ENCODE data around the gene FGF1.

The FGF1 gene

DNA sequence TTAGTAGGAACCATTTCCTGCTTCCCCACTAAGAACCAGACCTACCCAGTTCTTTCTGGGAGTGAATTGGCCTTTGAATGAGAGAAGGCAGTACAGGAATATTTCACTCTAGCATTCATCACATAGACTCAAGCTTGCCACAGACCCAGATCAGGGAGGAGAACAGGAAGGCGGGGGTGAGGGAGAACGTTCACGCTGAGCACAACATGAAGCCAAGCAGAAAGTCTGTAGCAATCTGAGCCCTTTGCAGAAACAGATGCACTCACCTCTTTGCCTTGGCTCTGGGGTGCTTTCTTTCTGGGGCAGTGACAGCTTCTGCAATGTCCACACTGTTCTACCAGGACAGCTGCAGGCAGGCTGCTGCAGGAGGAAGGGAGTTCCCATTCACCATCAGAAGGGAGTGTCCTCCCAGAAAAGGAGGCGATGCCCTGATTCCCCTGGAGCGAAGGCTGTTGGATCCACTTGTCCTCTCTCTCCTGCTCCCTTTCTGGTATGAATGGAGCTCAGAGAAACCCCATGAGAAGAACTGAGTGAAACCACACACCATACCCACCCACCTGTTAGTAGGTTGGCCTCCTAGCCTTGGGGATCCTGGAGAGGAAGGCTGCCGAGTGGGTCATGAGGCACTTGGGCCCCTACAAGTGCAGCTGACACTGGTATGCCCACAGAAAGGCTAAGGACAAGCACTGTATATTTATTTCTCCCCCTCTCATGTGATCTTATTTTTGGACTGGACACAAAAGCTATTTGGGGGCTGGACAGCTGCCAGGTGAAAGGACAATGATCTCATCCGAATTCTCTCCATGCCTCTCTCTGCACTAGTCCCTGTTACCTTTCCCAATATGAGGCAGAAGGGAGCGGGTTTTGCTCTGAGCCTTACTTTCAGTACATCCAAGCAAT is 11.7 kb upstream of the FGF1 start:
- peak; percentile 83 to 86 for DNase-seq (ENCODE audit: low read depth in 2 of 2)
- TF ChIP-seq, protein P1, sequence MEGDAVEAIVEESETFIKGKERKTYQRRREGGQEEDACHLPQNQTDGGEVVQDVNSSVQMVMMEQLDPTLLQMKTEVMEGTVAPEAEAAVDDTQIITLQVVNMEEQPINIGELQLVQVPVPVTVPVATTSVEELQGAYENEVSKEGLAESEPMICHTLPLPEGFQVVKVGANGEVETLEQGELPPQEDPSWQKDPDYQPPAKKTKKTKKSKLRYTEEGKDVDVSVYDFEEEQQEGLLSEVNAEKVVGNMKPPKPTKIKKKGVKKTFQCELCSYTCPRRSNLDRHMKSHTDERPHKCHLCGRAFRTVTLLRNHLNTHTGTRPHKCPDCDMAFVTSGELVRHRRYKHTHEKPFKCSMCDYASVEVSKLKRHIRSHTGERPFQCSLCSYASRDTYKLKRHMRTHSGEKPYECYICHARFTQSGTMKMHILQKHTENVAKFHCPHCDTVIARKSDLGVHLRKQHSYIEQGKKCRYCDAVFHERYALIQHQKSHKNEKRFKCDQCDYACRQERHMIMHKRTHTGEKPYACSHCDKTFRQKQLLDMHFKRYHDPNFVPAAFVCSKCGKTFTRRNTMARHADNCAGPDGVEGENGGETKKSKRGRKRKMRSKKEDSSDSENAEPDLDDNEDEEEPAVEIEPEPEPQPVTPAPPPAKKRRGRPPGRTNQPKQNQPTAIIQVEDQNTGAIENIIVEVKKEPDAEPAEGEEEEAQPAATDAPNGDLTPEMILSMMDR (IDR thresholded peaks at IDR 0.05; ENCODE audit: low read depth, low read length) = no peak
- H3K4me3 ChIP-seq (replicated peaks in 1 of 2; ENCODE audit: low read depth in 2 of 2, low read length in 2 of 2) = no peak overlapping the region

DNA sequence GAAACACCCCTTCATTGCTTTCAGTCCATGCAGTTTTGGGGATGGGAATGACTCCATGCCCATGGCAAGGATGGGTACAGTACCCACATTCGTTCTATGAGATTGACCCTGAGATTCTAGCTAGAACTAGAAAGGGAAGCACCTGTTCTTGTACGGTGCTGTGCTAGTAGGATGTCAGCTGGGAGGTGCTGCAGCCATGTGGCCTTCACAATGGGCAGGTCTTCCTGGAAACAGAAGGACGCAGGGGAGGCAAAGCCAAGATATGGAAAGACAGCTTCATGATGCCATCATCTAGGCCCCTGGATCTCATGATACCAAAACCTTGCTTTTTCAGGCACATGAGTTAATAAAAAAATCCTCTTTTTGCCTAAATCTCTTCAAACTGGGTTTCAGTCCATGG is 10.5 kb upstream of the FGF1 start:
- TF ChIP-seq, protein P1 (IDR thresholded peaks at IDR 0.05; ENCODE audit: low read depth, low read length) = no peak

DNA sequence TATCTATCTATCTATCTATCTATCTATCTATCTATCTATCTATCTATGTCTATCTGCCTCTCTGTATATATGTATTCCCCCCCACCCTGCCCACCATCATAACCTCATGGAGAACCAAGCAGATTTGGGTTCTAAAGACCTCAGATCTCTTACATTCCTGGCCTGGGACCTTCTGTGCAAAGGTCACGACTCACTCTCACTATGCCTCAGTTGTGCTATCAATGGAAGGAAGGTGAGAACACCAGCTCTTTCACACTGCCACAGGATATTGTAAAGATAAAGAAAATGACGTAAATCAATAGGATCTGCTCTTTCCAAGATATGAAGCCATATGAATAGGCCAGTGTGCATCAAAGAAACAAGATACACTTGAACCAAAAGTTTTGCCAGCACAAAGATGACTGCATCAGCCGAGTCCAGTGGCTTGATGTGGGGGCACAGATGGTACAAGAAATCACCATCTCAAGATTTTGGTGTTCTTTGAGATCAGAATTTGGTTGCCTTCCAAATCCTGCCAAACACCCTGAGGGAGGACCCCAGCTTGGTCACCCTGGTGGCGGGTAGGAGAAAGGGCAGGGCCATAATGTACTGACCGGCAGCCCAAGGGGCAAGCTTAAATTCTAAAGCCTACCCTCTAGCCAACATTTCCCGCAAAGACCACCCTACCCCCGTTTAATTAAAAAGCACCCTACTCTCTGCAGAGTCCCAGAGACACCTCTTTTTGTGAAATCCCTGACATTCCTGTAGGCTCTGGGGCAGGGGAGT is 8.4 kb upstream of the FGF1 start:
- TF ChIP-seq, protein P1 (IDR thresholded peaks at IDR 0.05; ENCODE audit: low read depth, low read length) = peak; percentile 22
- no peak overlapping the region for H3K4me3 ChIP-seq (replicated peaks in 1 of 2; ENCODE audit: low read depth in 2 of 2, low read length in 2 of 2)
- DNase-seq (ENCODE audit: low read depth in 2 of 2) = no peak

More for the DNA sequence above, 10.5 kb upstream of the FGF1 start:
- no peak for DNase-seq (ENCODE audit: low read depth in 2 of 2)
- H3K4me3 ChIP-seq (replicated peaks in 1 of 2; ENCODE audit: low read depth in 2 of 2, low read length in 2 of 2) = no peak overlapping the region

DNA sequence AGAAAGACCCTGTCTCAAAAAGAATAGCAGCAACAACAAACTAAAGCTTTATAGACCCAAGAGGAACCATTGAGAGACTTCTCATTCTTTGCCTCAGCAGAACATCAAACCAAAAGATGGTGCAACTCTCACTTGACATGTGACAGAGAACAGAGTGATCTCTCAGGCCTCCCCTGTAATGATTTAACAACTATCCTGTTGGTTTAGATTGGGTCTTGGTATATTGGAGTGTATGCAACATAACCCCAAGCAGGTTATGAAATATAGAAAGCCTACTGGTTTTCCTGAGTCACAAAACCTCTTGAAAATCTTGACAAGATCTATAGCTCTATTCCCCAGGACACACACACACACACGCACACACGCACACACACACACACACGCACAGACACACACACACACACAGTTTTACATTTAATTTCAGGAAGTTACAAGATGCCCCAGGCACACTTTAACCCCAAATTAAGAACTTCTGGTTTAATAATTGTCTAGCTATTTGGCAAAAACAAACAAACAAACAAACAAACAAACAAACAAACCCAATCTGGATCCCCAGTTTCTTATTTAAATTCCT is 6.5 kb upstream of the FGF1 start:
- TF ChIP-seq, protein P1 (IDR thresholded peaks at IDR 0.05; ENCODE audit: low read depth, low read length) = no peak
- H3K4me3 ChIP-seq (replicated peaks in 1 of 2; ENCODE audit: low read depth in 2 of 2, low read length in 2 of 2) = no peak overlapping the region
- DNase-seq (ENCODE audit: low read depth in 2 of 2) = no peak

DNA sequence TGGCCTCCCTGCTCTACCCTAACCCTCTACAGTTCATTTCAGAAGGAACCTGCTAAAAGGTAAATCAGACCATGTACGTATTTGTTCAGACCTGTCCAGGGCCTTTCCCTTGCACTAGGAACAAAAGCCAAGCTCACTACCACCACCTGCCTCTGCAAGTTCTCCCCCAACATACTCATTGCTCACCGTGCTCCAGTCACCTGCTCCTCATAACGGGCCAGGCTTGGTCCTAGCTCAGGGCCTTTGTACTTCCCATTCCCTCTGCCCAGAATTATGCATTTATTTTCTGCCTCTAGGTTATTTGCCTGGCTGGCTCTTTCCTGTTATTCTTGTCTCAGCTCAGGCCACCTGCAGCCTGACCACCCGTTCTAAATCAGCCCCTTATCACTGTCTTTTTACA is 4.8 kb upstream of the FGF1 start:
- TF ChIP-seq, protein P1 (IDR thresholded peaks at IDR 0.05; ENCODE audit: low read depth, low read length) = no peak
- H3K4me3 ChIP-seq (replicated peaks in 1 of 2; ENCODE audit: low read depth in 2 of 2, low read length in 2 of 2) = no peak overlapping the region
- no peak for DNase-seq (ENCODE audit: low read depth in 2 of 2)

DNA sequence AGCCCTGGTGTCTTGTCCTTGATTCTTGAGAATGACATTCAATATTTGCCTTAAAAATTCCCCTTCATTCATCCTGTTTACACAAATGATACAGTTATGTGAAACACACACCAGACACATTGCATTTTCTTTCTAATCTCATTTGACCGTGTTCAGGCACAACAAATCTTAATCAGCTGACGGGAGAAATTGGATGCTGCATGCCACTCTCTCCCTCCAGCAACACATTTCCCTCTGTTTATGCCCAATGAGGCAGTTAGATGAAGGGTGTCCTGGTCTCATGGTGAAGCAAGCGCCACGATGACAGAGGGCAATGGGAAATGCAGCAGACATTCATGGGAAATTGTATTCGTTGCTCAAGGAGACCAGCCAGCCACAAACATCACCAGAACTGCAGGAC is 3.2 kb upstream of the FGF1 start:
- TF ChIP-seq, protein P1 (IDR thresholded peaks at IDR 0.05; ENCODE audit: low read depth, low read length) = no peak
- no peak overlapping the region for H3K4me3 ChIP-seq (replicated peaks in 1 of 2; ENCODE audit: low read depth in 2 of 2, low read length in 2 of 2)
- DNase-seq (ENCODE audit: low read depth in 2 of 2) = no peak

Data from cardiac fibroblast (primary cell).